Osteocyte (in vitro differentiated cells): ENCODE measurements around the gene MBD6. TPM values are rescaled to one million over a fixed set of nuclear protein-coding genes. Genes with fewer than 3 reads are reported as not detected.

Experiments
- DNase-seq: peaks from one replicate; pipeline ENCODE4 v3.0.0; 2021; ENCODE audit warnings: mixed read lengths; ENCODE audit not compliant: unreplicated experiment; ENCODE audit errors: extremely low spot score
- H3K27ac Mint-ChIP-seq: one replicate; pipeline ENCODE4 v1.8.0; 2021; ENCODE audit warnings: mild to moderate bottlenecking, mixed read lengths; ENCODE audit not compliant: unreplicated experiment
- H3K27me3 Mint-ChIP-seq: one replicate; pipeline ENCODE4 v1.8.0; 2021; ENCODE audit warnings: mixed read lengths; ENCODE audit not compliant: unreplicated experiment
- H3K36me3 Mint-ChIP-seq: one replicate; pipeline ENCODE4 v1.8.0; 2021; ENCODE audit warnings: mixed read lengths; ENCODE audit not compliant: unreplicated experiment
- H3K4me1 Mint-ChIP-seq: one replicate; pipeline ENCODE4 v1.8.0; 2021; ENCODE audit warnings: mixed read lengths; ENCODE audit not compliant: unreplicated experiment
- H3K4me3 Mint-ChIP-seq: one replicate; pipeline ENCODE4 v1.8.0; 2021; ENCODE audit warnings: mild to moderate bottlenecking, moderate library complexity, mixed read lengths; ENCODE audit not compliant: unreplicated experiment
- H3K9me3 Mint-ChIP-seq: one replicate; pipeline ENCODE4 v1.8.0; 2021; ENCODE audit warnings: mixed read lengths; ENCODE audit not compliant: unreplicated experiment
- CTCF ChIP-seq: fragments of 200-600 bp; sonication (generic); IDR thresholded peaks from 2 replicates; pipeline ENCODE4 v1.5.0; 2021; ENCODE audit warnings: antibody characterized with exemption, mild to moderate bottlenecking, moderate library complexity
- total RNA-seq: library from RNA; stranded (reverse); gene quantifications from 2 replicates; pipeline ENCODE4 v1.2.1, GENCODE V29; 2021

MBD6 gene
- total RNA-seq, 1 donor from 2014 or later: 104 TPM

DNA sequence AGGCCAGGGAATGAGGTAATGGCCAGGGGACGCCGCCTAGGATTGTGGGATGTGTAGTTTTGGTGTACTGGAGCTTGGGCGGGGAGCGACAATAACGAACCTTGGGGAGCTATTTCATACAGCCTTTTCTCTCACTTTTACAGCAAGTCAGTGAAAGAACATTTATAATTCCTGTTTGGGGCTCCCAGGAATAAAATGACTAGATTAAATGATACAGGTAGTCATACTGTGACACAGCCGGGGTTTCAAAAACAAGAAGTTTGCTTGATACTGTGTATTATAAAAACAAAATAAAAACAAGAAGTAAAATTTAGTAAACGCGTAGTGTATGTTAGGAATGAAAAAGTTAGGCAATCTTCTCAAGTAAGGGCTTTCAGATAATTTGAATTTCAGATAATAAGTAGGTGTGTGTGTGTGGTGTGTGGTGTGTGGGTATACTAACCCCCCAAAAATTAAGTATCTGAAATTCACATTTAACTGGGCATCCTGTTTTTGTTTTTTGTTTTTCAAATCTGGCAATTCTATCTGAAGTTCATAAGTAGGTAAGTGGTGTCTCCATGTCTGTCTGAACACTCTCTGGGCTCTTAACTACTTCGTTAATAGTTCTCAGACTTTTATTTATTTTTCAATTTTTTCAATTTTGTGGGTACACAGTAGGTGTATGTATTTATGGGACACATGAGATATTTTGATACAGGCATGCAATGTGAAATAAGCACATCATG is 24.8 kb downstream of the MBD6 start:
- no peak for DNase-seq
- peaks cover 28% of the 10 kb centered on the region for H3K27me3 Mint-ChIP-seq
- H3K27ac Mint-ChIP-seq: no peak overlapping the region
- peaks cover 7% of the 10 kb centered on the region for H3K36me3 Mint-ChIP-seq
- TF ChIP-seq CTCF: no peak
- peak overlapping the region; percentile 98 for H3K4me3 Mint-ChIP-seq
- H3K4me1 Mint-ChIP-seq: peaks cover 40% of the 10 kb centered on the region
- H3K9me3 Mint-ChIP-seq: no peaks in the 10 kb centered on the region

GRCh38 chr12:57548013-57548315 is 25.3 kb downstream of the MBD6 start:
- Mint-ChIP-seq H3K27ac (no peak overlapping the region), H3K27me3 (peaks cover 32% of the 10 kb centered on the region), H3K36me3 (peaks cover 7% of the 10 kb centered on the region), H3K9me3 (no peaks in the 10 kb centered on the region), H3K4me1 (peaks cover 40% of the 10 kb centered on the region), H3K4me3 (no peak overlapping the region)
- TF ChIP-seq CTCF: no peak
- no peak for DNase-seq

- Mint-ChIP-seq H3K9me3 (no peaks in the 10 kb centered on the region), H3K27me3 (peaks cover 36% of the 10 kb centered on the region)
Observed at GRCh38 chr12:57548488-57548887, 25.9 kb downstream of the MBD6 start.

DNA sequence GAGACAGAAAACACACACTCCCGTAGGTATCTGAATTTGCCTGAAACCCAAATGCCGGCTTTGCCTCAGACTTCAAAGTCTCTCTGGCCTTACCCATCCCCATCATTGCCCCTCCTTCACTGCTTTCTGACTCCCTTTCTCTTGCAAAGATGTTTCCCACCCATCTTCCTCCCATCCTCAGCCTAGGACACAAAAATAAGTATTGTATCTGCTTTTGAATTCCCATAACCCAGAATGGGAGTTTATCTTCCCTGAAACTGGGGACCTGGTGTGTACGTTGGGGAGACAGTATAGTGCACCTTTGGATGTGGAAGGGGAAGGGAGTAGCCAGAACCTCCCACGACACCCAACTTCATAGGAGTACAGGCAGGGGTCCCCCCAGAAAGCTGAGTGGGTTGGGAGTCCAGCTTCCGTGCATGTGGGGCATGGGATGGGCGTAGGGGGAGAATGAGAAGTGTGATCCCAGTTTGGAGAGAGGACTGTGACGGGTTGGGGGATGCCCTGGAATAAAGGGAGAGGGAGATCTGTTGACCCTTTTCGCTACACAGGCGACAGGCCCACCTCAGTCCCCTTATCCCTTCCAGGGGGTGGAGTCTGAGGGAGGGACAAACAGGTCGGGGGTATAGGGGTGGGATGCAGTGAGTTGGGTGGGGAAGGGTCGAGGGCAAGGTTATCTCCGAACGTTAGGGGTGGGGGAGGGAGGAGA is 26.7 kb downstream of the MBD6 start:
- peak overlapping the region; percentile 23 for H3K27ac Mint-ChIP-seq
- peaks cover 40% of the 10 kb centered on the region for H3K4me1 Mint-ChIP-seq
- no peaks in the 10 kb centered on the region for H3K9me3 Mint-ChIP-seq
- peak overlapping the region; percentile 67 for H3K4me3 Mint-ChIP-seq
- H3K27me3 Mint-ChIP-seq: peaks cover 44% of the 10 kb centered on the region
- no peak for TF ChIP-seq CTCF
- no peak for DNase-seq
- H3K36me3 Mint-ChIP-seq: peaks cover 7% of the 10 kb centered on the region

More at GRCh38 chr12:57548488-57548887, 25.9 kb downstream of the MBD6 start:
- H3K4me3 Mint-ChIP-seq: no peak overlapping the region
- H3K36me3 Mint-ChIP-seq: peaks cover 4% of the 10 kb centered on the region
- H3K4me1 Mint-ChIP-seq: peaks cover 42% of the 10 kb centered on the region
- H3K27ac Mint-ChIP-seq: no peak overlapping the region
- no peak for DNase-seq
- no peak for TF ChIP-seq CTCF

DNA sequence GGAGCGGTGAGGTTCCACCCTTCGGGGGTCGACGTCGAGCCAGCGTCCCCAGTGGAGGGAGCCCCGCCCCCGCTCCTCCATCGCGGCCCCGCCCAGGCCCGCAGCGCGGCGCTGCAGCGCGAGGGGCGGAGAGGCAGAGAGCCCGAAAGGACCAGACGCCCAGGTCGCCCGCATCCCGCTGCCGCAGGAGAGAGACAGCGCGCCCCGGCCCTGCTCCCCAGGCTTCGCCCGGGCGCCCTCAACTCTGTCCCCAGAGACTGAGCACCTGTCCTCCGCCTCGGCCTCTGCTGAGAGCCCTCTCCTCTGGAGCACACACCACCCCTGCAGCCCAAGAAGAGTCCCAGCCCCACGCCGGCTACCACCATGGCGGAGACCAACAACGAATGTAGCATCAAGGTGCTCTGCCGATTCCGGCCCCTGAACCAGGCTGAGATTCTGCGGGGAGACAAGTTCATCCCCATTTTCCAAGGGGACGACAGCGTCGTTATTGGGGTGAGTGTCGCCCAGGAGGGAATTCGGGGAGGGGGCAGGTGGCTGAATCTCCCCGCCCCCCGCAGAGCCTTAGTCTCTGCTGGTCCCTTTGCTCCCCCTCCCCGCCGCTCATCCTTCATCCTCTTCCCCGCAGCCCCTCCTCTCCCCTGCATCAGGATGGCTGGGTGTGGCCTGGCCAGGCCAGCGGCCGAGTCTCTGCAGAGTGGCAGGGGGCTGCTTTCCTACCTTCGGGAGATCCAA is 27.5 kb downstream of the MBD6 start, which contains the start of gene KIF5A:
Gene KIF5A (plus strand): TSS at position 136 of the 732 bp plus-strand sequence. CDS start 228 bp downstream, at position 364.
- Mint-ChIP-seq H3K4me1 (peaks cover 35% of the 10 kb centered on the region), H3K36me3 (peaks cover 7% of the 10 kb centered on the region), H3K27me3 (peaks cover 51% of the 10 kb centered on the region), H3K4me3 (peak within 1 kb of the TSS; percentile 67), H3K27ac (peak within 1 kb of the TSS; percentile 23), H3K9me3 (no peaks in the 10 kb centered on the region)
- no peak for DNase-seq
- TF ChIP-seq CTCF: no peak
